ENCODE measurements around the gene RBMS1. TPM values are rescaled to one million over a fixed set of nuclear protein-coding genes. Genes with fewer than 3 reads are reported as not detected.

Gene RBMS1
- polyA plus RNA-seq, 1 donor from 2014 or later: 8.4 TPM

DNA sequence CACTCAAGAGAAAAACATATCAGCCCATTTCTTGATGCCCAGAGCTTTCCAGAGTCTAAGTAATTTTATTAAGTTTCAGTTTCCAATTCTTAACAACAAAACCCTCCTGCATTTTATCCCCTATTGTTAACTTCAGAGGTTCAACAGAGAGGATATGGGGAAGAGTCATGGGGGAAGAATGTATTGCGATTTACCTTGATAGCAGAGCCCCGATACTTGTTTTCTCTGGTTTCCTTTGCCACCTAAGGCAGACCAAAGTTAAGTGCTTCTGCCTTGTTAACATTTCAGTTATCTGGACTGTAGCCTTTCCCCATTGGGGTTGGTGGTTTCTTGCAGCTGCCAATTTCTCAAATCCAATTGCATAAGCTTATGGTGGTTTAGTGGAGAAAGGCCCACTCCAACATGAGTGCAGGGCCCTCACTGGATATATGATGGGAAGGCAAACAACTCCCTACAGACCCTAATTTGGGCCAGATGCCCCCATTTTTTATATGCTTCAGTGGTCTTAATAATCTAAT lies 211.5 kb downstream of the RBMS1 start:
- Histone ChIP-seq H3K9me3 (ENCODE audit: low read length) (no peaks in the 10 kb centered on the region), H3K9me2 (ENCODE audit: insufficient read depth, low read length) (no peaks in the 10 kb centered on the region), H3K4me2 (ENCODE audit: low read length) (no peak overlapping the region), H2AFZ (ENCODE audit: low read depth, low read length) (no peak overlapping the region), H3K27ac (ENCODE audit: low read length) (no peak overlapping the region), H3K27me3 (ENCODE audit: insufficient read depth, low read depth, low read length) (no peaks in the 10 kb centered on the region), H3K36me3 (ENCODE audit: insufficient read depth, low read length) (no peaks in the 10 kb centered on the region), H3K79me2 (replicated peaks; ENCODE audit: insufficient read depth, low read length) (no peaks in the 10 kb centered on the region), H3F3A (ENCODE audit: insufficient read depth, low read length, poor library complexity, severe bottlenecking) (no peaks in the 10 kb centered on the region), H3K4me3 (ENCODE audit: low read length) (no peak overlapping the region), H3K9ac (ENCODE audit: low read length) (no peak overlapping the region), H4K20me1 (ENCODE audit: insufficient read depth) (no peaks in the 10 kb centered on the region)
- TF ChIP-seq CTCF (IDR thresholded peaks at IDR 0.05; ENCODE audit: poor library complexity, severe bottlenecking) (no peak), SMC3 (conservative IDR thresholded peaks at IDR 0.05; ENCODE audit: poor library complexity) (no peak), REST (IDR thresholded peaks at IDR 0.05; ENCODE audit: borderline replicate concordance) (no peak), EP300 (conservative IDR thresholded peaks at IDR 0.05; ENCODE audit: poor library complexity, severe bottlenecking) (no peak), MXI1 (conservative IDR thresholded peaks at IDR 0.05; ENCODE audit: poor library complexity, severe bottlenecking) (no peak), EZH2 (IDR thresholded peaks at IDR 0.05; ENCODE audit: borderline replicate concordance, insufficient read depth, low read length, poor library complexity, severe bottlenecking) (no peak), RAD21 (conservative IDR thresholded peaks at IDR 0.05) (no peak), POLR2AphosphoS5 (IDR thresholded peaks at IDR 0.05) (no peak), TAF1 (IDR thresholded peaks at IDR 0.05; ENCODE audit: low read depth) (no peak)

- no peak overlapping the region for H3K27ac ChIP-seq (ENCODE audit: low read length)
- TF ChIP-seq CTCF (IDR thresholded peaks at IDR 0.05; ENCODE audit: poor library complexity, severe bottlenecking): no peak
- H3K27me3 ChIP-seq (ENCODE audit: insufficient read depth, low read depth, low read length): no peaks in the 10 kb centered on the region
- H3K9me2 ChIP-seq (ENCODE audit: insufficient read depth, low read length): no peaks in the 10 kb centered on the region
- no peaks in the 10 kb centered on the region for H3K36me3 ChIP-seq (ENCODE audit: insufficient read depth, low read length)
- H3K9ac ChIP-seq (ENCODE audit: low read length): no peak overlapping the region
- H3K4me3 ChIP-seq (ENCODE audit: low read length): no peak overlapping the region
- no peaks in the 10 kb centered on the region for H4K20me1 ChIP-seq (ENCODE audit: insufficient read depth)
- no peaks in the 10 kb centered on the region for H3F3A ChIP-seq (ENCODE audit: insufficient read depth, low read length, poor library complexity, severe bottlenecking)
- no peaks in the 10 kb centered on the region for H3K79me2 ChIP-seq (replicated peaks; ENCODE audit: insufficient read depth, low read length)
- H2AFZ ChIP-seq (ENCODE audit: low read depth, low read length): no peak overlapping the region
- H3K4me2 ChIP-seq (ENCODE audit: low read length): no peak overlapping the region
- H3K9me3 ChIP-seq (ENCODE audit: low read length): no peaks in the 10 kb centered on the region
Measured at GRCh38 chr2:160281213-160281612, 212.4 kb downstream of the RBMS1 start.

Measured in neural cell (in vitro differentiated cells).